GM12878 (cell line): ENCODE data around the gene KCNG1.

Experiments used
- CBX5 ChIP-seq: sonication (generic); IDR thresholded peaks from 2 replicates; pipeline ENCODE4 v1.6.1; 2016; ENCODE audit warnings: low read depth, moderate library complexity, mild to moderate bottlenecking, inconsistent platforms
- CTCF ChIP-seq, 3 experiments: IDR thresholded peaks in 2 of 3; conservative IDR thresholded peaks in 1 of 3; 2 replicates each; pipeline ENCODE4 v1.5.1; 2011; ENCODE audit warnings: low read depth in 3 of 3, low read length in 3 of 3, mild to moderate bottlenecking in 3 of 3, control low read depth in 2 of 3, moderate library complexity in 2 of 3, inconsistent platforms in 1 of 3, mixed read lengths in 1 of 3; ENCODE audit not compliant: control insufficient read depth in 2 of 3, insufficient read depth in 1 of 3; ENCODE audit errors: extremely low read depth in 1 of 3
- HDAC6 ChIP-seq: fragments of 200-600 bp; sonication (generic); IDR thresholded peaks from one replicate; pipeline ENCODE4 v1.8.0; 2017; ENCODE audit warnings: antibody characterized with exemption; ENCODE audit not compliant: unreplicated experiment
- MEF2A ChIP-seq: IDR thresholded peaks from 2 replicates; pipeline ENCODE4 v1.6.1; 2011; ENCODE audit warnings: low read depth, mild to moderate bottlenecking, low read length, moderate library complexity; ENCODE audit not compliant: insufficient read depth

GRCh38 chr20:51024761-51025160 lies 1.9 kb upstream of the KCNG1 start:
- TF ChIP-seq HDAC6 (no peak), CBX5 (no peak), MEF2A (no peak), CTCF (IDR thresholded peaks at IDR 0.05 in 2 of 3, conservative IDR thresholded peaks at IDR 0.05 in 1 of 3; ENCODE audit: control insufficient read depth in 2 of 3, extremely low read depth in 1 of 3, insufficient read depth in 1 of 3, low read depth in 3 of 3, low read length in 3 of 3) (no peak)
